Vagina (tissue), 2 donors: Measurements from ENCODE around the gene UNC5B.

Source experiments
- CTCF ChIP-seq, 3 experiments: fragments of 450-650 bp in 2 of 3; fragments of 200-600 bp in 1 of 3; sonication (generic) in 1 of 3; IDR thresholded peaks; one replicate each; pipeline ENCODE4 v1.5.1; 2017 to 2019; ENCODE audit warnings: antibody characterized with exemption in 3 of 3, mild to moderate bottlenecking in 2 of 3, moderate library complexity in 2 of 3
- POLR2A ChIP-seq, 2 donors: fragments of 450-650 bp; IDR thresholded peaks; one replicate each; pipeline ENCODE4 v1.6.1; 2017; ENCODE audit warnings: antibody characterized with exemption in 2 of 2, mild to moderate bottlenecking in 2 of 2, moderate library complexity in 2 of 2

- TF ChIP-seq CTCF (IDR thresholded peaks at IDR 0.05) = no peak
- TF ChIP-seq POLR2A (IDR thresholded peaks at IDR 0.05) = no peak
These were observed 32.4 kb downstream of the UNC5B start for GRCh38 chr10:71244431-71245419.
